ENCODE results near the gene CUX1. TPM values are rescaled to one million over a fixed set of nuclear protein-coding genes. Genes with fewer than 3 reads are reported as not detected.

The CUX1 gene
- total RNA-seq, 2 experiments from 2014 or later: 35.6 to 38.0 TPM

- Histone ChIP-seq H3K27me3 (ENCODE audit: control insufficient read depth in 1 of 2, insufficient read depth in 2 of 2, low read length in 2 of 2) (no peaks in the 10 kb centered on the region), H3K27ac (ENCODE audit: low read depth in 1 of 2, low read length in 2 of 2) (no peak overlapping the region), H3K9me3 (ENCODE audit: control insufficient read depth in 1 of 2, insufficient read depth in 1 of 2, low read length in 2 of 2) (no peaks in the 10 kb centered on the region), H3K4me3 (ENCODE audit: low read length) (no peak overlapping the region), H3K4me1 (ENCODE audit: insufficient read depth, low read length) (peaks cover 6% of the 10 kb centered on the region), H3K36me3 (ENCODE audit: insufficient read depth, low read length) (no peaks in the 10 kb centered on the region)
- no peaks in the 10 kb centered on the region for H3K4me1 Mint-ChIP-seq (ENCODE audit: low read depth)
- TF ChIP-seq CTCF (IDR thresholded peaks at IDR 0.05): no peak
- no peak overlapping the region for H3K4me3 Mint-ChIP-seq
- no peak overlapping the region for H3K27ac Mint-ChIP-seq
- POLR2A ChIA-PET: no interaction called here
- no peaks in the 10 kb centered on the region for H3K36me3 Mint-ChIP-seq (ENCODE audit: low read depth)
- ATAC-seq (ENCODE audit: poor library complexity) (no peak), DNase-seq (no peak)
- no peaks in the 10 kb centered on the region for H3K27me3 Mint-ChIP-seq
- H3K9me3 Mint-ChIP-seq: no peaks in the 10 kb centered on the region
- intact Hi-C loops (cut with DNase I, micrococcal nuclease): no loop called here
- CTCF ChIA-PET: no interaction called here
Observed at GRCh38 chr7:101936223-101936610, 118.8 kb downstream of the CUX1 start.

- no peak for TF ChIP-seq CTCF (IDR thresholded peaks at IDR 0.05)
- Histone ChIP-seq H3K27me3 (ENCODE audit: control insufficient read depth in 1 of 2, insufficient read depth in 2 of 2, low read length in 2 of 2) (no peaks in the 10 kb centered on the region), H3K4me3 (ENCODE audit: low read length) (no peak overlapping the region), H3K9me3 (ENCODE audit: control insufficient read depth in 1 of 2, insufficient read depth in 1 of 2, low read length in 2 of 2) (no peaks in the 10 kb centered on the region), H3K27ac (ENCODE audit: low read depth in 1 of 2, low read length in 2 of 2) (no peak overlapping the region), H3K4me1 (ENCODE audit: insufficient read depth, low read length) (peaks cover 6% of the 10 kb centered on the region), H3K36me3 (ENCODE audit: insufficient read depth, low read length) (no peaks in the 10 kb centered on the region)
- H3K27ac Mint-ChIP-seq: no peak overlapping the region
- ATAC-seq (ENCODE audit: poor library complexity) (no peak), DNase-seq (no peak)
- intact Hi-C loops (cut with DNase I, micrococcal nuclease): no loop called here
- H3K4me3 Mint-ChIP-seq: no peak overlapping the region
- H3K9me3 Mint-ChIP-seq: no peaks in the 10 kb centered on the region
- no peaks in the 10 kb centered on the region for H3K36me3 Mint-ChIP-seq (ENCODE audit: low read depth)
- H3K4me1 Mint-ChIP-seq (ENCODE audit: low read depth): no peaks in the 10 kb centered on the region
- no peaks in the 10 kb centered on the region for H3K27me3 Mint-ChIP-seq
- POLR2A ChIA-PET: no interaction called here
- CTCF ChIA-PET: no interaction called here
Observed at GRCh38 chr7:101936611-101937231, 119.3 kb downstream of the CUX1 start.

GRCh38 chr7:101937717-101938514 lies 120.5 kb downstream of the CUX1 start:
- Histone ChIP-seq H3K36me3 (ENCODE audit: insufficient read depth, low read length) (no peaks in the 10 kb centered on the region), H3K9me3 (ENCODE audit: control insufficient read depth in 1 of 2, insufficient read depth in 1 of 2, low read length in 2 of 2) (no peaks in the 10 kb centered on the region), H3K27ac (ENCODE audit: low read depth in 1 of 2, low read length in 2 of 2) (no peak overlapping the region), H3K4me1 (ENCODE audit: insufficient read depth, low read length) (peaks cover 6% of the 10 kb centered on the region), H3K27me3 (ENCODE audit: control insufficient read depth in 1 of 2, insufficient read depth in 2 of 2, low read length in 2 of 2) (no peaks in the 10 kb centered on the region), H3K4me3 (ENCODE audit: low read length) (no peak overlapping the region)
- Mint-ChIP-seq H3K4me3 (no peak overlapping the region), H3K27me3 (no peaks in the 10 kb centered on the region), H3K4me1 (ENCODE audit: low read depth) (no peaks in the 10 kb centered on the region), H3K27ac (no peak overlapping the region), H3K36me3 (ENCODE audit: low read depth) (no peaks in the 10 kb centered on the region), H3K9me3 (no peaks in the 10 kb centered on the region)
- TF ChIP-seq CTCF (IDR thresholded peaks at IDR 0.05): no peak
- no peak for DNase-seq
- POLR2A ChIA-PET: no interaction called here
- CTCF ChIA-PET: no interaction called here
- ATAC-seq (ENCODE audit: poor library complexity): no peak
- intact Hi-C loops (cut with DNase I, micrococcal nuclease): no loop called here
